GM12891 (cell line): ENCODE data around the gene TMX1.

Source experiments
- PAX5 ChIP-seq: IDR thresholded peaks from 2 replicates; pipeline ENCODE4 v1.6.1; 2011; ENCODE audit warnings: low read length, moderate library complexity, mild to moderate bottlenecking; ENCODE audit not compliant: insufficient read depth, severe bottlenecking
- POLR2A ChIP-seq: IDR thresholded peaks from 2 replicates; pipeline ENCODE4 v1.6.1; 2011; ENCODE audit warnings: low read depth, low read length, control low read depth
- POLR2AphosphoS5 ChIP-seq: IDR thresholded peaks from 2 replicates; pipeline ENCODE4 v1.6.1; 2011; ENCODE audit warnings: low read depth, low read length, control low read depth
- POU2F2 ChIP-seq: IDR thresholded peaks from 2 replicates; pipeline ENCODE4 v1.6.1; 2011; ENCODE audit warnings: low read depth, mild to moderate bottlenecking, control low read depth, low read length, moderate library complexity
- SPI1 ChIP-seq: IDR thresholded peaks from 2 replicates; pipeline ENCODE4 v1.6.1; 2011; ENCODE audit warnings: low read depth, low read length, control low read depth
- TAF1 ChIP-seq: IDR thresholded peaks from 2 replicates; pipeline ENCODE4 v1.6.1; 2011; ENCODE audit warnings: low read depth, low read length, control low read depth

GRCh38 chr14:51297066-51297465 is 57.0 kb downstream of the TMX1 start:
- TF ChIP-seq POLR2AphosphoS5 = no peak
- no peak for TF ChIP-seq POLR2A
- no peak for TF ChIP-seq SPI1
- no peak for TF ChIP-seq TAF1
- no peak for TF ChIP-seq POU2F2
- no peak for TF ChIP-seq PAX5
